ENCODE data around the gene RBM24.

DNA sequence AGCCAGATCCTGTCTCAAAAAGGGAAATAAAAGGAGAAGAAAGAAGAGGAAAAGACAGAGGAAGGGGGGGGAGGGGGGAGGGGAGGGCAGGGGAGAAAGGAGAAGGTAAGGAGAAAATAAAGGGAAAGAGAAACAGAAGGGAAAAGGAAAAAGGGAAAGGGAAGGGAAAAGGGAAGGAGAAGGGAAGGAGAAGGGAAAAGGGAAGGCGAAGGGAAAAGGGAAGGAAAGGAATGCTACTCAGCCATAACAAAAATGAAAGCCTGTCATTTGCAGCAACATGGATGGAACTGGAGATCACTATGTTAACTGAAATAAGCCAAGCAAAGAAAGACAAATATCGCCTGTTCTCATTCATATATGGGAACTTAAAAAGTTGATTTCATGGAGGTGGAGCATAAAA lies 22.3 kb downstream of the RBM24 start:
- no peak for TF ChIP-seq POLR2A (IDR thresholded peaks at IDR 0.05)
- TF ChIP-seq, protein P1, sequence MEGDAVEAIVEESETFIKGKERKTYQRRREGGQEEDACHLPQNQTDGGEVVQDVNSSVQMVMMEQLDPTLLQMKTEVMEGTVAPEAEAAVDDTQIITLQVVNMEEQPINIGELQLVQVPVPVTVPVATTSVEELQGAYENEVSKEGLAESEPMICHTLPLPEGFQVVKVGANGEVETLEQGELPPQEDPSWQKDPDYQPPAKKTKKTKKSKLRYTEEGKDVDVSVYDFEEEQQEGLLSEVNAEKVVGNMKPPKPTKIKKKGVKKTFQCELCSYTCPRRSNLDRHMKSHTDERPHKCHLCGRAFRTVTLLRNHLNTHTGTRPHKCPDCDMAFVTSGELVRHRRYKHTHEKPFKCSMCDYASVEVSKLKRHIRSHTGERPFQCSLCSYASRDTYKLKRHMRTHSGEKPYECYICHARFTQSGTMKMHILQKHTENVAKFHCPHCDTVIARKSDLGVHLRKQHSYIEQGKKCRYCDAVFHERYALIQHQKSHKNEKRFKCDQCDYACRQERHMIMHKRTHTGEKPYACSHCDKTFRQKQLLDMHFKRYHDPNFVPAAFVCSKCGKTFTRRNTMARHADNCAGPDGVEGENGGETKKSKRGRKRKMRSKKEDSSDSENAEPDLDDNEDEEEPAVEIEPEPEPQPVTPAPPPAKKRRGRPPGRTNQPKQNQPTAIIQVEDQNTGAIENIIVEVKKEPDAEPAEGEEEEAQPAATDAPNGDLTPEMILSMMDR (IDR thresholded peaks at IDR 0.05), result no peak

Measured in thyroid gland (tissue), 4 donors.